A549 treated with RU486 at 1 μM for 4 hours (cell line): ENCODE data around the gene ALG14. TPM values are rescaled to one million over a fixed set of nuclear protein-coding genes. Genes with fewer than 3 reads are reported as not detected.

Experiments
- total RNA-seq: library from RNA; stranded (reverse); fragments of 200-300 nt; extraction: Qiagen RNA extraction; gene quantifications from 5 replicates; pipeline ENCODE4 v1.2.3, GENCODE V29; 2022; ENCODE audit warnings: low read depth

Gene ALG14
- 4.9 to 14.3 TPM (median 5.7 TPM) in 5 replicates for total RNA-seq

GRCh38 chr1:95072532-95073419 lies at the start of gene ALG14:
TSS of gene ALG14 (minus strand) at chr1:95072951. CDS start at chr1:95072898, 53 bp downstream.

GRCh38 chr1:95117207-95118066 lies 44.7 kb upstream of the ALG14 start, which contains the start of gene TLCD4:
TSS of gene TLCD4 (plus strand) at chr1:95117355. CDS start at chr1:95143902, 26,547 bp downstream.

GRCh38 chr1:94926915-94927404 lies 145.8 kb downstream of the ALG14 start, which contains the start of gene CNN3:
TSS of gene CNN3 (minus strand) at chr1:94927110. CDS start at chr1:94926894, 216 bp downstream.

Other genes starting within 250 kb of the ALG14 start
- gene CNN3, start 145.8 kb downstream of the ALG14 start, total RNA-seq: 51.5 to 65.3 TPM (median 56.1 TPM) in 5 replicates
- 3.6 to 11.1 TPM (median 10.4 TPM) in 5 replicates for gene TLCD4, start 44.4 kb upstream of the ALG14 start, total RNA-seq
- gene RWDD3, start 161.3 kb upstream of the ALG14 start, total RNA-seq: 5.5 to 11.5 TPM (median 11.1 TPM) in 5 replicates